NCI-H82 (cell line): Measurements from ENCODE around the gene APOL5.

Experiments
- DNase-seq: peaks from one replicate; lab custom pipeline; 2025; lab: John Stamatoyannopoulos, UW

APOL5 gene

GRCh38 chr22:35742342-35743100 is 24.8 kb downstream of the APOL5 start:
- no peak for DNase-seq

- no peak for DNase-seq
These were observed 25.7 kb downstream of the APOL5 start for GRCh38 chr22:35743326-35743860.

GRCh38 chr22:35746248-35746647 is 28.6 kb downstream of the APOL5 start:
- DNase-seq, result no peak

GRCh38 chr22:35746946-35747703 is 29.5 kb downstream of the APOL5 start:
- DNase-seq, result no peak

GRCh38 chr22:35749808-35750207 is 32.1 kb downstream of the APOL5 start:
- no peak for DNase-seq

GRCh38 chr22:35752006-35752862 is 34.6 kb downstream of the APOL5 start:
- DNase-seq, result no peak

GRCh38 chr22:35752863-35753189 is 35.2 kb downstream of the APOL5 start:
- DNase-seq, result no peak

- no peak for DNase-seq
These were observed 37.1 kb downstream of the APOL5 start for GRCh38 chr22:35754761-35755160.

- no peak for DNase-seq
These were observed 39.0 kb downstream of the APOL5 start for GRCh38 chr22:35756722-35757121.

GRCh38 chr22:35758394-35758793 is 40.7 kb downstream of the APOL5 start:
- no peak for DNase-seq

- peak; percentile 32 for DNase-seq
These were observed 43.4 kb downstream of the APOL5 start for GRCh38 chr22:35761037-35761436.

- no peak for DNase-seq
These were observed 49.2 kb downstream of the APOL5 start for GRCh38 chr22:35766654-35767580.

- peak; percentile 2 for DNase-seq
These were observed 52.3 kb downstream of the APOL5 start for GRCh38 chr22:35769974-35770373.

GRCh38 chr22:35775339-35775738 is 57.7 kb downstream of the APOL5 start:
- no peak for DNase-seq

GRCh38 chr22:35777335-35777975 is 59.8 kb downstream of the APOL5 start:
- DNase-seq, result no peak
